ENCODE results near the gene FMNL3.
"Not testable (repeated sequence)": the region's sequence is repeated elsewhere in the genome, so short reads cannot be mapped to it uniquely, and the experiment has no call there.

Gene FMNL3

DNA sequence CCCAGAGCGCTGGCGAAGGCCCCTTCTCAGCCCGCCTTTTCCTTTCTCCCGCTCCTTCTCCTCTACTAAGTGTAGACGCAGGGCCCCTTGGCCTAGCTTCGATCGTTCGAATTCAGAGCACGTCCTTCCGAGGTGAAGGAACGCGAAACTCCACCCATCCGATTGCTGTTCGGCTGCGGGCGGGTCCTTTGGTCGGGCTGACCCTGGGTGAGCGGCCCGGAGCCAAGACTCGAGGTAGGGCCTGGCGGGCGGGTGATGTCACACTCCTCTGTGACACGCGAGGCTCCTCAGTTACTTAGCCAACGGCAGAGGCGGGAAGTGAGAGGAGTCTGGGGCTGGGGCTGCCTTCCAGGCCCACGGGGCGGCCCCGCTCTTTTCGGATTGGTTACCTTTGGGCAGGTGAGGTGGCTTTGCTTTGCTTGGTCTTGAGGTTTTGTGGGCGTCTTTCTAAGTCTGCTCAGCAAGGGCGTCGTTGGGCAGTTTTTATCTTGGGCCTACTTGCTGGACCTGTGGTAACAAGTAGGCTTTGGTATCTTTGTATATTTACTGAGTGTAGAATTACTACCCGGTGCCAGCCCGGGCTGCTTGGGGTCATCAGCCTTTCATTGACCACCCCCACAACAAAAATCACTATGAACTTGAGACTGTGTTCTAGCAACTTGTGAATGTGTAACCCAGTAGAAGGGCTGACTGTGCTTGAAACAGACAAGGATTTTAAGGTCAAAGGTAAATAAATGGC lies 34.8 kb upstream of the FMNL3 start:
- DNase-seq (ENCODE audit: low read depth in 2 of 2), result peak; percentile 84 to 92
- TF ChIP-seq, protein P1, sequence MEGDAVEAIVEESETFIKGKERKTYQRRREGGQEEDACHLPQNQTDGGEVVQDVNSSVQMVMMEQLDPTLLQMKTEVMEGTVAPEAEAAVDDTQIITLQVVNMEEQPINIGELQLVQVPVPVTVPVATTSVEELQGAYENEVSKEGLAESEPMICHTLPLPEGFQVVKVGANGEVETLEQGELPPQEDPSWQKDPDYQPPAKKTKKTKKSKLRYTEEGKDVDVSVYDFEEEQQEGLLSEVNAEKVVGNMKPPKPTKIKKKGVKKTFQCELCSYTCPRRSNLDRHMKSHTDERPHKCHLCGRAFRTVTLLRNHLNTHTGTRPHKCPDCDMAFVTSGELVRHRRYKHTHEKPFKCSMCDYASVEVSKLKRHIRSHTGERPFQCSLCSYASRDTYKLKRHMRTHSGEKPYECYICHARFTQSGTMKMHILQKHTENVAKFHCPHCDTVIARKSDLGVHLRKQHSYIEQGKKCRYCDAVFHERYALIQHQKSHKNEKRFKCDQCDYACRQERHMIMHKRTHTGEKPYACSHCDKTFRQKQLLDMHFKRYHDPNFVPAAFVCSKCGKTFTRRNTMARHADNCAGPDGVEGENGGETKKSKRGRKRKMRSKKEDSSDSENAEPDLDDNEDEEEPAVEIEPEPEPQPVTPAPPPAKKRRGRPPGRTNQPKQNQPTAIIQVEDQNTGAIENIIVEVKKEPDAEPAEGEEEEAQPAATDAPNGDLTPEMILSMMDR (IDR thresholded peaks at IDR 0.05; ENCODE audit: low read depth, low read length), result no peak
- H3K4me3 ChIP-seq (replicated peaks in 1 of 2; ENCODE audit: low read depth in 2 of 2, low read length in 2 of 2), result peak overlapping the region; percentile 79 to 95

DNA sequence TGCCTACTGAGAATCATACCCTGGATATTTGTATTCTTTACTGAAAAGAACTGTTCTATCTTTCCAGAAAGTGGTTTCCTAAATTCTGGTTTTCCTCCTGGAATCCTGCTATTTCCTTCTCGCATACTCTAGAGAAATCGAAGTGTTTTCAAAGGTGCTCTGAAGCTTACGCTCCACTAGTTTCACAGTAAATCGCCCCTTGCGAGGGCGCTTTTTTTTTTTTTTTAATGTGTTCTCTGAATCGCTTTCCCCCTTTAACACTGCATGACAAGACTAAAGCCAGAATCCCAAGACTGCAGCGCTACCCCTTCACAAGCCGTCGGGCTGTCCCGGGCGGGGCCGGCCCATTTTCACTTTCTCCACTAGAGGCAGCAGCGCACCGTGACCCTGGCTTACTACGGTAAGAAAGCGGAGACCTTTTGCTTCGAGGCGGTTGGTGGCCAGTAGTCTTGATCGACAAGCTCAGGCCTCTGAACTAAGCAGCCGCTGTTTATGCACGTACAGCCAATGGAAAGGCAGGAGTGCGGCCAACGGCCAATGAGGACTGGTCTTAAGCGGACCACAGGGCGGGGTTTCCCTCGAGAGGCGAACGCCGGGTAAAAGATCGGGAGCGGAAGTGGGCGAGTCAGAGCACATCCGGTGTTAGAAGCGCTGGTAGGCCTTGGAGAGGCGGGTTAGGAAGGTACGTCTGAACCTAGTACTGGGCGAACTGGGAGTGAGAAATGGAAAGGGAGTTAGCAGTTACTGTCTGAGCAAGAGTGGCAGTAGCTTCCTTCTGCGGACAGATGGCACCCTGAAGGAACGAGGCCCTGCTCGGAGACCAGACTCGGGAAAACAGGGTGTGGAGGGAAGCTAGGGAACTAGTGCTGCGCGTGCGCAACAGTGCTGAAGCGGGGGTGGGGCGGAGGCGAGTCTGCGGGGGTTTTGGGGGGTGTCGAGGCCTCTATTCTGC lies 34.0 kb upstream of the FMNL3 start, which contains the start of gene TMBIM6:
Gene TMBIM6, plus strand, starts transcription at position 628 of the 952 bp plus-strand sequence. CDS start 10,937 bp downstream, outside the sequence.
- DNase-seq (ENCODE audit: low read depth in 2 of 2), result peak; percentile 100
- TF ChIP-seq, protein P1 (IDR thresholded peaks at IDR 0.05; ENCODE audit: low read depth, low read length), result peak; percentile 97
- peak within 1 kb of the TSS; percentile 79 to 95 for H3K4me3 ChIP-seq (replicated peaks in 1 of 2; ENCODE audit: low read depth in 2 of 2, low read length in 2 of 2)

- not testable (repeated sequence) for DNase-seq (ENCODE audit: low read depth in 2 of 2); H3K4me3 ChIP-seq (replicated peaks in 1 of 2; ENCODE audit: low read depth in 2 of 2, low read length in 2 of 2)
Observed at GRCh38 chr12:49740277-49740676, 33.1 kb upstream of the FMNL3 start.

DNA sequence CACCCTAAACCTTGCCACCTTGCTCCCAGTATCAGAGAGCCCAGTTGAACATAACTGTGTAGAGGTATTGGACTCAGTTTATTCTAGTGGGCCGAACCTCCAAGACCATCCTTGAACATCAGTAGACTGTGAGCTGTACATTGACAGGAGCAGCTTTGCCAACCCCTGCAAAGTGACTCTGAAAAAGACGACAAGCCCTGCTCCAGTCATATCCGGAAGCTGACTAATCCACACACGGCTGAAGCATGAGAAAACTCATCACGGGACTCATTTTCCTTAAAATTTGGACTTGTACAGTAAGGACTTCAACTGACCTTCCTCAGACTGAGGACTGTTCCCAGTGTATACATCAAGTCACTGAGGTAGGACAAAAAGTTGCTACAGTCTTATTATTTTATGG lies 31.5 kb upstream of the FMNL3 start:
- not testable (repeated sequence) for H3K4me3 ChIP-seq (replicated peaks in 1 of 2; ENCODE audit: low read depth in 2 of 2, low read length in 2 of 2)
- DNase-seq (ENCODE audit: low read depth in 2 of 2), result peak; percentile 23 to 72

- not testable (repeated sequence) for DNase-seq (ENCODE audit: low read depth in 2 of 2); H3K4me3 ChIP-seq (replicated peaks in 1 of 2; ENCODE audit: low read depth in 2 of 2, low read length in 2 of 2)
Observed at GRCh38 chr12:49734900-49735299, 27.7 kb upstream of the FMNL3 start.

GRCh38 chr12:49733219-49734017 lies 26.2 kb upstream of the FMNL3 start:
- TF ChIP-seq, protein P1 (IDR thresholded peaks at IDR 0.05; ENCODE audit: low read depth, low read length), result no peak
- no peak for DNase-seq (ENCODE audit: low read depth in 2 of 2)
- no peak overlapping the region for H3K4me3 ChIP-seq (replicated peaks in 1 of 2; ENCODE audit: low read depth in 2 of 2, low read length in 2 of 2)

DNA sequence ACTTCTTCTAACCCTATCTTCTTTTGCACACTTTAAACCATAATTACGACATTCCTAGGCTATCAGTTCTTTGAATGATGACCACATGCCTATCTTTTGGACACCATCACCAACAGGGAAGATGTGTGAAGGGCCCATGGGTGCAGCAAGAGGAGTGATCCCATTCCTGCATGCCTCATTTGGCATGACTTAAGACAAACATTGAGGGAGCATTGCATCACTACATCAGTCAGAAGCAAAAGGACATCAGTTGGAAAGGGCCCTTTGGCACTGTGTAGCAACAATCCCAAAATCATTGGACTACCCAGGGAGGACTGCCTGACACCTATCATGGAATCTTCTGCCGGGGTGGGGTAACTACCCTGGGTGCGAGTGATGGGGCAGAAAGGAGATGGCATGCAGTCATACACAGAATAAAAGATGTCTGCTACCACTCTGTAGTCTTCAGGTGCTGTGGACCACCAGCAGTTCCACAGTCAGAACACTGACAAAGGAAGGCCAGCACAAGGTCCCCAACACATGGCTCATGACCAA lies 23.4 kb upstream of the FMNL3 start:
- DNase-seq (ENCODE audit: low read depth in 2 of 2), result peak in 1 of 2 donors; percentile 40
- TF ChIP-seq, protein P1 (IDR thresholded peaks at IDR 0.05; ENCODE audit: low read depth, low read length), result no peak
- no peak overlapping the region for H3K4me3 ChIP-seq (replicated peaks in 1 of 2; ENCODE audit: low read depth in 2 of 2, low read length in 2 of 2)

Data from cardiac fibroblast (primary cell).